ENCODE data around the gene CTSV. TPM values are rescaled to one million over a fixed set of nuclear protein-coding genes. Genes with fewer than 3 reads are reported as not detected.
"Not testable (repeated sequence)": the region's sequence is repeated elsewhere in the genome, so short reads cannot be mapped to it uniquely, and the experiment has no call there.

CTSV gene
- under 1 TPM; 0.08 to 0.36 TPM for total RNA-seq

DNA sequence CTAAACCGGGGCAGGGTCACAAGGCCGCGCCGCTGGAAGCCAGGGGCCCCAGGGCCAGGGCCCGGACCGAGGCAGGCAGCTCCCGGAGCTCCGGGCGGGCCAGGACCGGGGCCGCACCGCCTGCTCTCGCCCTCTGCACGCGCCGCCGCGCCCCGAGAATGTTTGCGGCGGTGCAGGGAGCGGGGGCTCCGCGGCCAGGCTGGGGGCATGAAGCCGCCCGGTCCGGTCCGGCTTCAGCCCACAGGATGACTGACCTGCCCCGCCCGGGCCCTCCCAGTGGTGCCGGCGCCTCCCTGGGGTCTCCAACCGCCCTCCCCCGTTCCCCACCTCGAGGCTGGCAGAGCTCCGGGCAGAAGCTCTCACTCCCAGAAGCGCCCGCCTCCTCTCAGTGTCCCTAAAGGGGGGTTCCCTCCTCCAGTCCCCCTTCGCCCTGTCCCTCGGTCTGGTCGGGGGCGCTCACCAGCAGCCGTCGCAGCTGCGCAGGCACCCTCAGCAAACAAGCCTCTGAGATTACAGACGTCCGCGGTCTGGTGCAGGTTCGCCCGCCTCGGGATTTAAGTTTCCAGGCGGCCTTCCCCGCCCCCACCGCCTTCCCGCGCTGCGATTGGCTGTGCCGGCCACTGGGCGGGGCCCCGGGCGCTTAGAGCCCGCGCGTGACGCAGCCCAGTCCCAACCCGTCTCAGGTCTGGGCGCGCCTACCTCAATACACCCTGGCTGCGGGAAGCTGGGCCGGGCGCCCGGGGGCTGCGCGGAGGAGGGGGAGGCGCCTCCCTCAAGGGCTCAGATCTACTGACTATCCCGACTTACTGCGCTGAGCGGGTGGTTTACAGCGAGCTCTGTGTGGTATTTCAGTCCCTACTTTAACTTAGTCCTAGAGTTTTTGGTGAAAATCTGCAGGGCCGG lies at the start of gene CTSV:
Gene CTSV, minus strand, starts transcription at position 532 of the 903 bp plus-strand sequence. CDS start 1,099 bp downstream, outside the sequence.
- ChIA-PET CTCF (no interaction called here), POLR2A (interaction anchor here (1.2 kb wide), 1 partner anchor 164 kb away, joined by 5 read pairs; no protein-coding TSS in a partner anchor)

DNA sequence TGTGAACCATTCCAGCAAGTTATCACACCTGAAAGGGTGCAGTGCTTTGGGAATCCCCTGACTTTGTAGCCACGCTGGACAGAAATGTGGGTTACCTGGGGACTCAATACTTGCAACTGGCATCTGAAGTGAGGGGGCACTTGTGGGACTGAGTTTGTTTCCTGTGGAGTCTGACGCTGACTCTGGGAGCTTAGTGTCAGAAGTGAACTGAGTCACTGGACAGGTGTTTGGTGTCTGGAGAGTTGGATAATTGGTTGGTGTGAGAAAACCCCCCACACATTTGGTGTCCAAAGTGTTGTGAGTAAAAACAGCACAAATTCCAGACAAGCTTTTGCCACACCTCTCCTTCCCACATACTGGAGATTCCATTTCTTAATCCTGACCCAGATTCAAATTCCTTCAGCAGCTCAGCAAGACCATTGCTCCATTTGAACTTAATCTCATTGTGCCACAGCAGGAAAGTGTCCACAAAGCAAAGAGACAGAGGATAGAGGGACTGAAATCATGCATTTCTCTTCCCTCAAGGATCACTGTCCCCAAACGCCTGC lies 48.8 kb upstream of the CTSV start:
- POLR2A ChIA-PET, CTCF ChIA-PET: not testable (repeated sequence)

DNA sequence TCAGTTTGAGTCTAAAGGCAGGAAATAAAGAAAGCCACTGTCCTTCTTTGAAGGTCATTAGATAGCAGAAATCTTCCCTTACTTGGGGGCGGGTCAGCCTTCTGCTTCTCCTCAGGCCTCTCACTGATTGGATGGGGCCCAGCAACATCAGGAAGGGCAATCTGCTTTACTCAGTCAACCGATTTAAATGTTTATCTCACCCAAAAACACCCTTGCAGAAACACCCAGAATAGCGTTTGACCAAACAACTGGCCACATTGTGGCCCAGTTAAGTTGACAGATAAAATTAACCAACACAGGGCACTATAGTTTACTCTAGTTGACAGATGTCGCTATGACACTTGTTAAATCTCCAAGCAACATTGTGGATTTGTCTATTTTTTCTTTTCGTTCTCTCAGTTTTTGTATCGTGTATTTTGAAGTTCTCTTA lies 45.6 kb upstream of the CTSV start:
- POLR2A ChIA-PET, CTCF ChIA-PET: not testable (repeated sequence)

DNA sequence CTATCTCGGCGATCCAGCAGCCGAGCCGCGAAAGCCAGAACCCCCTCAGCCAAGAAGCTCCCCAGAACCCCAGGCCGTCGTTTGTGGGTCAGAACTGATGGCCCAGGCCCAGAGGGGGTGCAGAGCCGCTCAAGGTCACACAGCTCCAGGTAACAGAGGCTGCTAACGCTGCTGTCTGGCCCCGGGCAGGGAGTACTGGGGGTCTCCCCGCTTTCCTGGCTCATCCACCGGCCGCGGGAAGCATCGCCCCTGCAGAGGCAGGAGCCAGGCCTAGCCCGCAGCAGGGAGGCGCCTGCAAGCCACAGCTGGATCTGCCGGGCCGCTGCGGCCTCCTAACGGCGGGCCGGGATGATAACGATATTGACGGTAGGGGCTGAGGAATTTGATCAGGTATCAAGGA lies 39.4 kb upstream of the CTSV start:
- CTCF ChIA-PET = no interaction called here

DNA sequence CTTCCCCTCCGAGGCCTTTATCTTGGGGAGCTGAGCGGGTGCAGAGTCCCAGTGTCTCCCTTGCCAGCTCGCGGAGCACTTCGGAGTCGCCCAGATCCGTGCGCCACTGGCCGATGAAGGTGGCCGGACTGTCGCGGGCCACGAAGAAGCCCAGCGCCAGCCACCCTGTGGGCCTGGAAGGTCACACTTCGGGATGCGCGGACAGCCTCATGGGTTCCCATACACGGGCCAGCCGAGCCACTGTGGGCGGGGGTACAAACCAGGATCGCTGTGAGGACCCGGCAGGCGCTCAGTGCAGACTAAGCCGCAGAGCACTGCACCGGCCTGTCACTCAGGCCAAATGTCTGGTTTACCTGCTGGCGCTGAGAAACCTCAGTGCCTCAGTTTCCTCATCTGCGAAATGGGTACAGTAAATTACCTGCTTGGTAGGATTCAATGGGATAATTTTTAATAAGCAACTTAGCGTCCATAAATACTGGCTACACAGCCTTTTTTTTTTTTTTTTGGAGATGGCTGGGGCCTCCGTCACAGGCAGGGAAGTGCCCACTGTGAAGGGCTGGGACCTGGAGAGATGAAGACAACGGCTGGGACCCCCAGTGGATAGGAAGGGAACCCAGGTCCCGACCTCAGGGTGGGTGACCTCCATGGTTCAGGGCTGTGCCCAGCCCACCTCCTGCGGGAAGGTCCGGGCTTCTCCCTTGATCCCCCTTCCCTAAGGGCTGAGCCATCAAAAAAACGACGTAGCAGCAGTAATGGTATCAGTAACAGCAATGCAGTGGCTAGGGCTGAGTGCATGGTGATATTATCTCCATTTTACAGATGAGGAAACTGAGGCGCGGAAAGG lies 38.7 kb upstream of the CTSV start:
- CTCF ChIA-PET = no interaction called here
- POLR2A ChIA-PET = no interaction called here

More for the DNA sequence above, 39.4 kb upstream of the CTSV start:
- POLR2A ChIA-PET = no interaction called here

DNA sequence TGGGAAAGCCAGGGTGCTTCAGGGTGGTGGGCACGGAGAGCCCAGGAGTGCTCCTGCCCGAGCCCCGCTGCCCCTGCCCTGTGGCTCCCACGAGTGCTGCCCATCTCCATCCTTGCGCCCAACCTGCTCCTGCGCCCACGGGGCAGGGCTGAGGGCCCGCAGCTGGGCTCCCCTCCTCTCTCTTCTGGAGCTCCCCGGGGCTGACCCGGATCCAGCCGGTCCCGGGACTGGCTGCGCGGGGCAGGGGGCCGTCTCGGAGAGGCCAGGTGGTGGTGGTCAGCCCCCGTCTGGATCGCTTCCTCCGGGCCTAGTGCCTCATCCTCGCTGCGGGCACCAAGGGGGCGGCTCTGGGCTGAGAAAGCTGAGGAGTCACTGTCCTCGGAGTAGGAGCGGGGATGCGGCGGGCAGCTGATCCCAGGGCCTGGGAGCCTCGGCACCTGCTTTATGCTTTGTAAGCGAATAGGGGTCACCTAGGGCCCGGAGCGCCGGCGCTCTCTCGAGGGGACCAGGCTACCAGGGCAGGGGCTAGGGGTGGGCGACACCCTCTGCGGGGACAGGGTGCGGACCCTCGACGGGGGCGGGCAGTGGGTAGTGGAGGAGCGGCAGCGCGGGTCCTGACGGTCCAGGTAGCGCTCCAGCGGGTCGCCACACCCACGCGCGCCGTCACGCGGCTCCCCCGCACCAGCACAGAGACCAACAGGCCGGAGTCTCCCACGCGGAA lies 37.9 kb upstream of the CTSV start:
- POLR2A ChIA-PET = interaction anchor here (0.7 kb wide), 1 partner anchor 9 kb away, joined by 3 read pairs; no protein-coding TSS in a partner anchor
- CTCF ChIA-PET = not testable (repeated sequence)

DNA sequence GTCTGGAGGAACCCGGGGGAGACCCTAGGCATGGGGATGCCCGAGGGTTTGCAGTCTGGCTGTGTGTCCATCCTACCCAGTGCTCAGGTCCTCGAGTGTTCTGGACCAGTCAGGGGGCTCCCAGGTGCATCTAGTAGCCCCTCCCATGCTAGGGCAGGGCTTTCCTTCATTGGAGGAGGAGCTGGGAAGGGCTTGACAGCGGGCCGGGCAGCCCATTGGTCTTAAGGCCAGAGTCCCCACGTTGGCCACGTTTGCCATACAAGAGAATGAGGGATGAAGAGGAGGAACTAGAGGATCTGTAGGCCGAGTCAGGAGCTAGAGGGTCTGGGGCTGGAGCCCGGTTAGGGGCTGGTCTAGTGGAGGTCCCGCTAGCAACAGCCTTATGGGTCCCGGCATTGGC lies 37.3 kb upstream of the CTSV start:
- CTCF ChIA-PET = no interaction called here
- POLR2A ChIA-PET = no interaction called here

DNA sequence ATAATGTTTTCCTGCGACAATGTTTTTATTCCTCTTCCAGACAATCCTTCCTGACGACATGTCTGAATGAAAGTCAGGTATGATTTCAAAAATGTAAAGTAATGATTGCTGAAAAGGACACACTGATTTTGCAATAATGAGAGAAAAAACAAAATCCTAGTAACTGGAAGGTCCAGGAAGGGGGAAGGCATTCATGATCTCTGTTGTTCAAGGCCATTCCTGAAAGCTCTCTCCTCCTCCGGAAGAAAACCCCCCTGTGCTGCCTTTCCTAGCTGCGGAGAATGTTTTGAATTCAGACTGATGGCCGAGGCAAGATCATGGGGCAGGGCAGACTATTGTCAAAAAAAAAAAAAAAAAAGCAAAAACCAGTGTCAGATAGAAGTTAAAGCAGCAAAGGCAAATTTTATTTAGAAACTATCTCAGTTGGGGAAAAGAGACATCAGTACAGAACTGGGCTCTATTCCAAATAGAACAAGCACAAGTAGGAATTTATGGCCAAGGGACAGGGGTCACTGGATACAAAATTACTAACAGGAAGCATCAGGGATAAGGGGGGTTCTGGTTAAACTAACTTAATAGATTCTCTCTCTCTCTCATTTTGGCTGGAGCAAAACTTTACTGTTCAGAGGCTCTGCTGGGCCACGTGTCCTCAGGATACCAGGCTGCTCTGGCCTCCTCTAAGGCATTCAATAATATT lies 36.5 kb upstream of the CTSV start:
- ChIA-PET CTCF (no interaction called here), POLR2A (no interaction called here)

DNA sequence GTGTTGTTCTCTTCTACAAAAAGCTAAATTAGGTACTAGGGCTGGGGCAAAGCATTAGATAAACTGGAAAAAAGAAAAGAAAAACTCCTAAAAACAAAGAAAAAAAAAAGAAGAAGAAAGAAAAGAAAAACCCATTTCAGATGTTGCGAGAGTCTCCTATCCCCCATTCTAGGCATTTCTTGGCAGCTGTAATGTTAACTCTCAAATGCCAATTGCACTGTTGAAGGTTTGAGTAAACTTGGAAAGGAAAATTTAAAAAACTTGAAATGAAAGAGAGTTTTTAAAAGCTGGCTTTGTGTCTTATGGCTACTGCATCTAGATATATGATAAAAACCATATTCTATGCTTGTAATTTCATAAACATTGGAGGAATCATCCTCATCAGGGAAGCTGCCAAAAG lies 34.6 kb upstream of the CTSV start:
- CTCF ChIA-PET = no interaction called here
- POLR2A ChIA-PET = no interaction called here

DNA sequence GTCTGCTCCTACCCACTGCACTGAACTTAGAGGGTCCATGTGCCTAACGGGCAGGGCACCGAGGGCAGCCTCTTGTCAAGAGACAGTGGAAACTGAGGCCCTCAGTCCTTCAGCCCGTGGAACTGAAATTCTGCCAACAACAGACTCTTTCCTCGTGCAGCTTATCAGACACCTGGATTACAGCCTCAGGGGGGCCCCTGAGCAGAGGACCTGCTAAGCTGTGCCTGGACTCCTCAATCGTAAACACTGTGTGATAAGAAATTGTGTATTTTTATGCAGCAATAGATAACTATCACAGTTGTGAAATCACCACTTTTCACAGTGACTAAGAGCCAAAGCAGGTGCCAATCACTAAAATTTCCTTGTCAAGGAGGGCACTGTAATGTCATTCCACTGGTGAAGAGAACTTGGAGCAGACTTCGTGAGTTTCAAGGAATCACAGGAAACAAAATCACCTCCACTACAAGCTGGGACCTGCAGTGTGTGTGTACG lies 33.4 kb upstream of the CTSV start:
- ChIA-PET POLR2A (no interaction called here), CTCF (no interaction called here)

DNA sequence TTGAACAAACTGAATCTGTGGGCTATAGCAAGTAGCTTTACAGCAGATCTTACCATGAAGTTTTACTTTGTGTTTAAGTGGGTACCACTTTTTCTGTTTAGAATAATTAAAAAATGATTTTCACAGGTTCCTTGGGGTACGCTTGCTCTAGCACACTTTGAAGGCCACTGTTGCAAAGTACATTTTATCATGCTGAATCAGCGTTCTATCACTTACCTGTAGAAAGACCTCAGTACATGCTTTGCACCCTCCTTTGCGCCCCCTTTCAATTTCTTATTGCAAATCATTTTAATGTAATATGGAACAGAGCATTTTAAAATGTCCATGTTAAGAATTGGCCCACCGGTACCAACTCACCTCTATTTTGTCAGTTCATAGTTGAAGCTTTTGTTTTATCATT lies 31.4 kb upstream of the CTSV start:
- CTCF ChIA-PET, POLR2A ChIA-PET: not testable (repeated sequence)

DNA sequence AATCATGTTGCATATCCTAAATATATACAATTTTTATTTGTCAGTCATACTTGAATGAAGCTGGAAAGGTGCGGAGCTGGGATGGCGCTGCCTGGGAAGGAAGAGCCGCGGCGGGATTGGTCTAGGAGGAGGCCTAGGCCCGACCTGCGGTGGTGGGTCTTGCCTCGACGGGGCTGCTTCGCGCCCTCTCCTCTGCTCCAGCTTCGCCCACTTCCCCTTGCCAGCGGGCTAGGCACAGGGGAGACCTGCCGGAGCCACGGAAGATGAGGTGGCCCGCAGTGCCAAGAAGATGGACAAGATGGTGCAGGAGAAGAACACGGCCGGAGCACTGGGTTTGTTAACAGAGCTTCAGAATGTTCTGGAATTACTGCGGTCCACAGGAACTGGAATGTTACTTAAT lies 28.5 kb upstream of the CTSV start:
- ChIA-PET POLR2A (no interaction called here), CTCF (no interaction called here)

DNA sequence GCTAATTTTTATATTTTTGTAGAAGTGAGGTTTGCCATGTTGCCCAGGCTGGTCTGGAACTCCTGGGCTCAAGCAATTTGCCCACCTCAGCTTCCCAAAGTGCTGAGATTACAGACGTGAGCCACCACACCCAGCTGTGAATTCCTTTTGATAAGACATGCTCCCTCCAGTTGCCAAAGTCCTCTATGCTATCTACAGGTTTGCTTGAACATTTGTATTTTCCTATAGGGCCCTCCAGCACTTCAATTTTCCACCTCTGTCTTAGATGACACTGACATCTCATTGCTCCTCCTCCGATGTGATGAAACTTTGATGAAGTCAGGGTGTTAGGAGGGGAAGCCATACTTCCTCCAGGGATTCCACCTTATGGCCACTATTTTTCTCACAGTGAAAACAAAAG lies 25.2 kb upstream of the CTSV start:
- ChIA-PET POLR2A (no interaction called here), CTCF (no interaction called here)

DNA sequence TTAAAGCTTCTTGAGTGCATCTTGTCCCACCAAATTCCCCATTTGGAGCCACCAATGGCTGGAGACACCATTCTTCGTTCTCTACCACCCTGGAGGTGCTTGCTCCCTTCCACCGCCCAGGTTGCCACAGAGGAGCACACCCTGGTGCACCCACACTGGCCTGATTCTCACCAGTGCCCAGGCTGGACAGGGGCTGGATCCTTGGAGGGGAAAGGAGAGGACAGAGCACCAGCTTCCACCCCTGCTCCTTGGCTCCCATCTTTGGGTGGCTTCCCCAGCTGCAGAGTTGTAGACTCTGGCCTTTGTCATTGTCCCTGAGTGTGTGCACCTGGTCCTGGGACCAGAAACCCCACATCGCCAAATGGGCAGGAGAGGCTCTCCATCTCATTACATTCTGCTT lies 21.9 kb upstream of the CTSV start:
- POLR2A ChIA-PET = no interaction called here
- CTCF ChIA-PET = no interaction called here

DNA sequence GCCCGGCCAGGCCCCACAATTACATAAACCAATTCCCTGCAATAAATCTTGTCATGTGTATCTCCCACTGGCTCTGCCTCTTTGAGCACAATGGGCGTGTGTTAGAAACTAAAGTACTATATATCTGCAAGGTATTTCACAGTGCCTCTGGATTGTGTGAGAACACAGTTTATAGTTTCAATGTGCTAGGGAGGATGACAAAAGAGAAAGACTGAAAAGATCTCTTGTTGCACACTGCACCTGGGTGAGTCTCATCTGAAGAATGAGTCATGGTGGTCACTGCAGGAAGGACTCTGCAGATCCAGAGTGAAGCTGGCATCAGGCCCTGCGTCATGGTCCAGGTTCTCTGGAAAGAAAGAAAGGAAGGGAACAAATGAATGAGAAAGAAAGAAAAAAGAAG lies 20.7 kb upstream of the CTSV start:
- CTCF ChIA-PET = no interaction called here
- POLR2A ChIA-PET = no interaction called here

DNA sequence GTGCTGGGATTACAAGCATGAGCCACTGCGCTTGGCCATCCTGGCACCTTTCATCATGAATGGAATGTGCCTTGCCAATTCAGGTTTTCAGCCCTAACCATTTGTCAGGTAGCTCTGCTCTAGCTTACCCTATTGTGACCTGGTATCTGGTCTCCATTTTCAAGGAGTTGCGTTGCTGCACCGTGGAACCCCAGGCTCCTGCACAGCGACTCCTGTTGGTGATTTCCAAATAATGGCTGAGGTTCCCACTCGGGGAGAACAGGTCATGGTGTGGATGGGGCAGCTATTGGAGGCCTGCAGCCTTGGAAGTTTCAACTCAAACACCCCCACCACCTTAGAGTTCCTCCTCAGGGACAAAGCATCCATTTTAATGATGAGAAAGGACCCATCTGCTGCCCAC lies 18.7 kb upstream of the CTSV start:
- ChIA-PET CTCF (no interaction called here), POLR2A (no interaction called here)

DNA sequence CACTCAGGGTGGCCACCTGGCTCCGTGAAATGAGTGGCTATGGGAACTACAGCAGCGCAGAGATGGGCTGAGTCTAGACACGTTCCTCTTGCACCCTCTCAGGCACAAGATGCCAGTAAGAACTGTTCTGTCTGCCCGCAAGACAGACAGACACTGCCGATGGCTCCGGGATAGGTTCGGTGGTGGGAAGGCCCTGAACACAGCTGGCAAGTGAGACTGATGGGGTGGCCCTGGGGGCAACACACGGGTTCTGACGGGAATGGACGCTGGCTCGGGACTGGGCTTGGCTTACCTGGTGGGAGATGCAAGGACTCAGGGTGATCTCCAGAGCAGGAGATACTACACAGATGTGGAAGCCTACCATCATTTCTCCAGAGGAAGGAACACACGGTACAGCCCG lies 16.9 kb upstream of the CTSV start:
- POLR2A ChIA-PET, CTCF ChIA-PET: not testable (repeated sequence)

DNA sequence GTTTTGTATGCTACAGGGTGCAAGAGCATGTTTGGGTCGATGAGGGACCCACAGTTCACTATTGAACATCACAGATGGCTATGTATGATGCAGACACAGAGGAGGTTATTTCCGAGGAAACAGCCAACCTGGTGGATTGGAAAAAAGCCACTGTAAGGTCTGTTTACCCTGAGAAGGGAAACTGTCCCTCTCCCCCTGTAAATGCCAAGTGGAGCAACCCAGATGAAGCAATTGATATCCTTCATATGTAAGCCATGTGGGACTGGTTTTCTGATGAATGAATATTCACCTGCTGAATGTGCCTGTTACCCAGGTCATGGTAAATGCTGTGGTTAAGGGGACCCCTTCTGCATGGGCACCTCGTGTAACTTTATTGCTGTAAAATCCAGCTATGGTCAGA lies 14.8 kb upstream of the CTSV start:
- POLR2A ChIA-PET = no interaction called here
- CTCF ChIA-PET = no interaction called here

DNA sequence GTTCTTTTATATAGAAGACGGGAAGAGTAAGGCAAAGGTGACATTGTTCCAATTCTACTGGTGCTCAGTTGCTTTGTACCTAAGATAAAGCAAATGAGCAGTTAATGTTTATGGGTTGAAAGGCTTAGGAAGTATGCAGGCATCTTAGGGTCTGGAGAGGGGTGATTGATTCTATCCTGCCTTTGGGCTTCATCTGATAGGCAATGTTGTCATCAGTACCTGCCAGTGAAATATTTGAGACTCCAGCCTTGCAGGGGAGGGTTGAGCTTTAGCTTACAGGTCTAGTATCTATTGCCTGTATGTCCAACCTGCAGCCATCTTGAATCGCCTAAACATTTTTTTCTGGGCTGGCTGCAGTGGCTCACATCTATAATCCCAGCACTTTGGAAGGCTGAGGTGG lies 13.8 kb upstream of the CTSV start:
- ChIA-PET POLR2A (no interaction called here), CTCF (no interaction called here)

DNA sequence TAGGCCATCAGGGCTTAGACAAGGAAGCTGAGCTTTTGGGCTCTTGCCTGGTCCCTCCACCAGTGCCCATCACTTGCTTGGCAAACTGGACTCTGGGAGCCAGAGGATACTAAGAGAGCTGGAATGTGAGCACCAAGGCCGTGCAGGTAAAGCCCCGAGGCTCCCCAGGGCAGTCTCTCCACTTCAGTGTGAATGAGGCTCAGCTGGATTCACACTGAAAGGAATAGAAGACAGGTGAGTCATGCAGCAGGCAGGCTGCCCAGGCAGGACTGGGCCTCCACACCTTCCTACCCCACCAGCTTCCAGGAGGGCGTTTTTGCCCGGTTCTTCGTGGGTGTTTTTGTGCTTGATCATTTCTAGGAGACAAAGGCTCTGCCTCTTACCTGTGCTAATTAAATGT lies 7.3 kb upstream of the CTSV start:
- CTCF ChIA-PET = no interaction called here
- POLR2A ChIA-PET = no interaction called here

Data from activated CD8-positive, alpha-beta memory T cell treated with anti-CD3 and anti-CD28 coated beads for 36 hours (primary cell).